GM12873 (cell line): Measurements from ENCODE around the gene PRDM16.

Experiments used
- TF ChIP-seq, protein P1 (sequence below): IDR thresholded peaks from 2 replicates; pipeline ENCODE4 v1.5.1; 2012; ENCODE audit warnings: low read depth, mild to moderate bottlenecking, moderate library complexity, low read length, control low read depth; ENCODE audit not compliant: insufficient read depth; ENCODE audit errors: missing control alignments

PRDM16 gene

DNA sequence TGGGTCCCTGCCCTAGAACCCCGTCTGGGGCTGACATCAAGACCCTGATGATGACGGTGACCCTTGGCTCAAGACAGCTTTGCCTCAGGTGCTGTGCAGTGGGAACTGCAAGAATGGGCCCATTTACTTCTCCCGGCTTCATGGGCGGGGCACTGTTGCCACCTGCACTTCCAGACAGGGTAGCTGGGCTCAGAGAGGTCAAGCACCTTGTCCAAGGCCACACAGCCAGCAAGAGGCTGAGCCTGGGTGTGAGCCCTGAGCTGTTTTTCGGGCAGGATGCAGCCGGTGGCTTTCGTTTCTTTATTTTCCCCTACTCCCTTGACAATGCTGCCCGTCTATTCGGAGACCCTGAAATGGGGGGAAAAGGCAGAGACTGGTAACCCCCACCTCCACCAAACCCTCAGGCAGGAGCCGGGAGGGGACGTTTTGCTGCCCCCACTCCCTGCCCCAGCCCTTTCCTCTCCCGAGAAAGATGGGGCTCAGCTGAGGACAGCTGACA, 91.7 kb downstream of the PRDM16 start:
- TF ChIP-seq, protein P1, sequence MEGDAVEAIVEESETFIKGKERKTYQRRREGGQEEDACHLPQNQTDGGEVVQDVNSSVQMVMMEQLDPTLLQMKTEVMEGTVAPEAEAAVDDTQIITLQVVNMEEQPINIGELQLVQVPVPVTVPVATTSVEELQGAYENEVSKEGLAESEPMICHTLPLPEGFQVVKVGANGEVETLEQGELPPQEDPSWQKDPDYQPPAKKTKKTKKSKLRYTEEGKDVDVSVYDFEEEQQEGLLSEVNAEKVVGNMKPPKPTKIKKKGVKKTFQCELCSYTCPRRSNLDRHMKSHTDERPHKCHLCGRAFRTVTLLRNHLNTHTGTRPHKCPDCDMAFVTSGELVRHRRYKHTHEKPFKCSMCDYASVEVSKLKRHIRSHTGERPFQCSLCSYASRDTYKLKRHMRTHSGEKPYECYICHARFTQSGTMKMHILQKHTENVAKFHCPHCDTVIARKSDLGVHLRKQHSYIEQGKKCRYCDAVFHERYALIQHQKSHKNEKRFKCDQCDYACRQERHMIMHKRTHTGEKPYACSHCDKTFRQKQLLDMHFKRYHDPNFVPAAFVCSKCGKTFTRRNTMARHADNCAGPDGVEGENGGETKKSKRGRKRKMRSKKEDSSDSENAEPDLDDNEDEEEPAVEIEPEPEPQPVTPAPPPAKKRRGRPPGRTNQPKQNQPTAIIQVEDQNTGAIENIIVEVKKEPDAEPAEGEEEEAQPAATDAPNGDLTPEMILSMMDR = no peak

DNA sequence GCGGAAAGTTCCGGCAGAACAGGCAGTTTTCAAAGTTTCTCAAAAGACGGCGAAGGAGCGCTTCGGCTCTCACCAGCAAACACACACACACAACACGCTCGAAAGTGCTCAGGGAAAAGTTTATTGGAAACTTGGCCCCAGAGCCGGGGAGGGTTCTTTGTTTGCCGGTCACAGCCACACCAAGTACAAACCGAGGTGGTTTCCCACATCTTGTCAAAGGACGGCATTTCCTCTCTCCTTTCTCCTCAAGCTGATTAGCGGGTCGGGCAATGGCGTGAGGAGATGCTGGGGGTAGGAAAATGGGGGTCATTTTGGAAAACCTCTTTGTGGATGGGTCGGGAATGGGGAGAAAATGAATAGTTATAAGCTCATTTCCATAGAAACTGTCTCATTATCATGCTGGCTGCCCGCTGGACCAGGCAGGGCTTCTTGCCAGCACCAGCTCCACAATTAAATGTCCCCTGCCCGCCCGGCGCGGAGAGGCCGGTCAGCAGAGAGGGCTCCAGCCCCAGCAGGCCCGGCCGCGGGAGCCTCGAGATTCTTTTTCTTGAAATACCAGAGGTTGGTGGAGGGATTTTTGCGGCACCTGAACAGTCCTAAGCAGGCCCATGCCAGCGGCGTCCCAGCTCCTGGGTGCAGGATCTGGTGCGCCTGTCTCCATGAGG, 92.3 kb downstream of the PRDM16 start:
- TF ChIP-seq, protein P1 = no peak

DNA sequence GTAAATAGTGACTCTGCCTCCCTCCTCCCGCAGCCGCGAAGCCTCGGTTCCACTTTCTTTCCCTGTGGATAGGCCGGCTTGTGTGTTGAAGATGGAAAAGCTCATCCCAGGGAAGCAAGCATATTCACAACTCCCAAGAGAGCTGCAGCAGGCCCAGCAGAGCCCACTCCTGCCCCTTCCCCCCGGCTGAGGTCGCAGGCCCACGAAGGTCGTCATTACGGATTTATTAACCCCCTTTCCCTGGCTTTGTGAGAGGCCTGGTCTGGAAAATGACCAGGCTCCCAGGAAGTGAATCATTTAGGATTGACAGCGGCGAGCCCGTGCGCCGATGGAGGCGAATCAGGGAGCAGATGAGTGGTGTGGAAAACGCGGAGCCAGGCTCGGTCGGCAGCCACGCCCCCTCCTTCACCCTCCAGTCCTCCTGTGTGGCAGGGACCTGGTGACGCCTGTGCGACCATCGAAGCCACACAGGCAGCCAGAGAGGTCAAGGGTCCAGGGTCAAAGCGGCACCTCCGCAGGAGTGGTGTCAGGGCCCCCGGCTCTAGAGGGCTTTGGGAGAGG, 93.4 kb downstream of the PRDM16 start:
- TF ChIP-seq, protein P1 = no peak

DNA sequence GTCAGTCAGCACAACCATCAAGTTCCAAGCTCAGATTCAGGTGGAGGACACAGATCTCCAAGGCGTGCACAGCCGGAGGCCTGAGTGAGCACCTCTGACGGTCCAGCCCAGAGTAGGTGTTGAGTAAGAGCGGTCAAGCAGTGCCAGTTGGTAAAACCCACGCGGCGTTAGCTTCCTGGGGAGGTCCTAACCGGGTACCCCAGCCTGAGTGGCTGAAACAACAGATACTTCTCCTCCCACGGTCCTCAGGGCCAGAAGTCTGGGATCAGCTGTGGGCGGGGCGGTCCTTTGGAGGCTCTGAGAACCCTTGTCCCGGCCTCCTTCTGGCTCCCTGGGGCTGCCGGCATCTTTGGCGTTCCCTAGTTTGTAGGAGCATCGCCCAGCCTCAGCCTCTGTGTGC, 94.4 kb downstream of the PRDM16 start:
- TF ChIP-seq, protein P1 = no peak

DNA sequence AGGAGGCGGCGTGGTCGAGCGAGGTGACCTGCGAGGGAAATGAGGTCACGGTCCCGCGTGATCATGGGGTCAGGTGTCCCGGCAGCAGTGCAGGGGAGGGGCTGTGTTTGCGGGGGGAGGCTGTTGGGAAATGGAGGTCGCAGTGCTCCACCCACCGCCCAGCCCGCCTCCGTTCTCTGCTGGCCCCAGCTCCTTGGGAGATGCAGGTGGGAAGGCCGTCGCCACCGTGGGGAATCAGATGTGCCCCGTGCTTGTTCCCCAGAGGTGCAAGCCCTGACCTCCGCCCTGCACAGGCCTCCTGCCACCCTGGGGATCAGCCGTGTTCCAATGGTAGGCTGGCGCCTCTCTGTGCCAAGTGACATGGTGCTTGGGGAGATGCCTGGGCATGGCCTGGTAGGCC, 95.7 kb downstream of the PRDM16 start:
- TF ChIP-seq, protein P1 = no peak

DNA sequence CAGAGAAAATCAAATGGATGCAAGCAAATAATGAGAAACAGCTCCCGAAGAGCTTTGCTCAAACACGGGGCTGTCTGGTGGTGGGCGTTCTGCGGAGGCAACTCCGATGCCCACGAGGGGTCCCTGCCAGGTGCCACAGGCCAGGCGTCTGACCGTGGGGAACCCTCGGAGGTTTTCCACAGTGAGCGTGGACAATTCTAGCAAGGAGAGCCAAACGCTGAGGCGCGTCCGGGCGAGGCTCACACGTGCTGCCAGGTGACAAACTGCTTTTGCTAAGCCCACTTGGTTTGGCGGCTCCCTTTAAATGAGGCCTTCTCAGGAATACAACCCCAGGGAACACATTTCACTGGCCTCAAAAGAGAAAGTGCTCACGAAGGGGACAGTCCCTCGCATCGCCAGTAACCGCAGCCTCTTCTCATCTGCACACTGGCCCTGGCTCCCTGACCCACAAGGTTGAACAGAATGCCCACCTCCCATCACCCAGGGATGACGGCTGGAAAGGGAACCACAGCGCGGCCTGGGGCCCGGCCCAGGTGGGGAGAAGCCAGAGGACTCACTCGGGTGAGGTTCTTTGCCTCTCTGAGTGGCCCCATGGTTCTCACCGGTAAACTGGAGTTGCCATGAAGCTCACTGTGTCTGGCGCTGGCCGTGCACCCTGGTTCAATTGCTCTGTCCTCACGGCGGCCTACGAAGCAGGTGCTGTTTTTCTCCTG, 97.4 kb downstream of the PRDM16 start:
- TF ChIP-seq, protein P1 = no peak

DNA sequence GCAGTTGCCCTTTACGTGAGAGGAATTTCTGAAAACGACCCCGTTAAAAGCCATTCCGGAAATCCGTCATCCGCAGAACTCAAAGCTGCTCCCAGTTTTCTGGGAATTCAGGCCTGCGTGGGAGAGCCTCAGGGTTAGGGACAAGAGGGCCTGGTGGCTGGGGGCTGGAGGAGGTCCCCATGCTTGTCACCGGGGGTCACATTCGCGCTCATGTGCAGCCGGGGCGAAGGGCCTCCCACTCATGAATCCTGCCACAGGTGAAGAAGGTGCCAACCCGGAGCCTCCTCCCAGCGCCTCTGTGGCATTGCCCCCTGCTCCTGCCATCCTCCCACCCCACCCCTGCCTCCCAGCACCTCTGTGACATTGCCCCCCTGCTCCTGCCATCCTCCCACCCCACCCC, 98.3 kb downstream of the PRDM16 start:
- TF ChIP-seq, protein P1 = no peak
